SK-N-SH treated with all-trans-retinoic acid at 6 μM for 48 hours (cell line): ENCODE measurements around the gene NIPBL.

ENCODE experiments used
- ATAC-seq: fragments of 200-7000 bp; cut with Tn5 transposase; 3 replicates; pipeline ENCODE4 v1.9.1; 2020; ENCODE audit warnings: mild to moderate bottlenecking, moderate library complexity
- ARNTL ChIP-seq: fragments of 450-650 bp; formaldehyde crosslinking; IDR thresholded peaks from 2 replicates; pipeline ENCODE4 v1.5.0; 2020; ENCODE audit warnings: low read depth, mild to moderate bottlenecking, moderate library complexity, borderline replicate concordance
- BACH2 ChIP-seq: fragments of 250-450 bp; sonication (Bioruptor Pico); IDR thresholded peaks from 2 replicates; pipeline ENCODE4 v1.9.0; 2021; ENCODE audit warnings: mild to moderate bottlenecking, borderline replicate concordance
- CSRNP3 ChIP-seq: fragments of 250-450 bp; sonication (Bioruptor Pico); IDR thresholded peaks from 2 replicates; pipeline ENCODE4 v1.5.1; 2021; ENCODE audit warnings: mild to moderate bottlenecking, moderate library complexity
- ESRRG ChIP-seq: fragments of 250-450 bp; sonication (Bioruptor Pico); IDR thresholded peaks from 2 replicates; pipeline ENCODE4 v1.6.1; 2021; ENCODE audit warnings: mild to moderate bottlenecking
- ISL1 ChIP-seq: fragments of 250-450 bp; sonication (Bioruptor Pico); IDR thresholded peaks from 2 replicates; pipeline ENCODE4 v2.1.2; 2022; ENCODE audit warnings: mild to moderate bottlenecking, moderate library complexity
- OSR1 ChIP-seq: fragments of 250-450 bp; sonication (Bioruptor Pico); IDR thresholded peaks from 2 replicates; pipeline ENCODE4 v1.8.0; 2022; ENCODE audit warnings: moderate library complexity, mild to moderate bottlenecking, inconsistent platforms
- POU6F1 ChIP-seq: fragments of 250-450 bp; sonication (Bioruptor Pico); IDR thresholded peaks from 2 replicates; pipeline ENCODE4 v1.8.0; 2021; ENCODE audit warnings: low read depth, mild to moderate bottlenecking, moderate library complexity, borderline replicate concordance
- SNAI2 ChIP-seq: fragments of 250-450 bp; sonication (Bioruptor Pico); IDR thresholded peaks from 2 replicates; pipeline ENCODE4 v1.5.0; 2020; ENCODE audit warnings: mild to moderate bottlenecking, moderate library complexity
- TCF4 ChIP-seq: fragments of 250-450 bp; sonication (Bioruptor Pico); IDR thresholded peaks from 2 replicates; pipeline ENCODE4 v1.8.0; 2021; ENCODE audit warnings: mild to moderate bottlenecking, moderate library complexity, borderline replicate concordance
- ZC3H10 ChIP-seq: fragments of 250-450 bp; sonication (Bioruptor Pico); IDR thresholded peaks from 2 replicates; pipeline ENCODE4 v1.5.1; 2021; ENCODE audit warnings: mild to moderate bottlenecking, moderate library complexity
- ZFP3 ChIP-seq: fragments of 250-450 bp; sonication (Bioruptor Pico); IDR thresholded peaks from 2 replicates; pipeline ENCODE4 v1.5.0; 2020; ENCODE audit warnings: mild to moderate bottlenecking, moderate library complexity
- ZFP30 ChIP-seq: fragments of 450-650 bp; formaldehyde crosslinking; IDR thresholded peaks from 2 replicates; pipeline ENCODE4 v1.5.0; 2022; ENCODE audit warnings: mild to moderate bottlenecking, moderate library complexity
- ZNF565 ChIP-seq: fragments of 450-650 bp; formaldehyde crosslinking; conservative IDR thresholded peaks from 2 replicates; pipeline ENCODE4 v1.5.0; 2020; ENCODE audit warnings: low read depth, mild to moderate bottlenecking, moderate library complexity
- ZNF70 ChIP-seq: fragments of 450-650 bp; formaldehyde crosslinking; IDR thresholded peaks from 2 replicates; pipeline ENCODE4 v1.5.0; 2020; ENCODE audit warnings: mild to moderate bottlenecking, moderate library complexity
- ZNF8 ChIP-seq: fragments of 450-650 bp; formaldehyde crosslinking; IDR thresholded peaks from 2 replicates; pipeline ENCODE4 v1.5.0; 2020; ENCODE audit warnings: mild to moderate bottlenecking, moderate library complexity
- TF ChIP-seq, protein P1 (sequence below): fragments of 250-450 bp; sonication (Bioruptor Pico); IDR thresholded peaks from 2 replicates; pipeline ENCODE4 v1.8.0; 2020; ENCODE audit warnings: mild to moderate bottlenecking, moderate library complexity, borderline replicate concordance
- TF ChIP-seq, protein P2 (sequence below): fragments of 250-450 bp; sonication (Bioruptor Pico); IDR thresholded peaks from 2 replicates; pipeline ENCODE4 v1.5.1; 2020; ENCODE audit warnings: low read depth, mild to moderate bottlenecking, moderate library complexity
- TF ChIP-seq, protein P3 (sequence below): fragments of 250-450 bp; sonication (Bioruptor Pico); IDR thresholded peaks from 2 replicates; pipeline ENCODE4 v1.5.0; 2020; ENCODE audit warnings: mild to moderate bottlenecking, moderate library complexity

The NIPBL gene

DNA sequence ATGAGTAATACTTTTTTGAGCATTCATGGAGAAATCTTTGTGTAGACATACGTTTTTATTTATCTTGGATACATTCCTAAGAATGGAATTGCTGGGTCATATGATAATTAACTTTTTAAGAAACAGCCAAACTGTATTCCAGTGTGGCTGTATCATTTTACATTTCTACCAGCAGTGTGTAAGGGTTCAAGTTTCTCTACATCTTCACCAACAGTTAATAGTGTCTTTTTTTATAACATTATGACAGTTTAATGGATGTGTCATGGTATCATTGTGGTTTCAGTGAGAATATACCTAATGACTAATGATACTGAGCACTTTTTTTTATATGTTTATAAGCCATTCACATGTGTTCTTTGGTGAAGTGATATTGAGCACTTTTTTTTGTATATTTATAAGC, 52.4 kb downstream of the NIPBL start:
- peak; percentile 91 for ATAC-seq
- TF ChIP-seq ISL1 (CRISPR knock-in tag) (peak; percentile 54; the same call in 1 of the 2 replicates), ARNTL (CRISPR knock-in tag) (no peak), ZFP3 (CRISPR knock-in tag) (no peak), TCF4 (CRISPR knock-in tag) (no peak)

DNA sequence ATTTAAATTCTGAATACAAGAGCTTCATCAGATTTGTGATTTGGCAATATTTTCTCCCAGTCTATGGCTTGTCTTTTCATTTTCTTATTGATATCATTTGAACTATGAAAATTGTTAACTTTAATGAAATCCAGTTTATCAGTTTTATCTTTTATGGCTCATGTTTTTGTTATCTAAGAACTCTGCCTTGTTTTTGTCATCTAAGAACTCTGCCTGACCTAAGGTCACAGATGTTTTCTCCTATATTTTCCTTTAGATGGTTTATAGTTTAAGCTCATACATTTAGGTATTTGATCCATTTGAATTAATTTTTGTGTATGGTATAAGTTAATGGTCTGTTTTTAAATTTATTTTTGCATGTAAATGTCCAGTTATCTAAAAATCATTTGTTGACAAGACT, 52.9 kb downstream of the NIPBL start:
- no peak for TF ChIP-seq ESRRG (CRISPR knock-in tag)
- no peak for ATAC-seq

DNA sequence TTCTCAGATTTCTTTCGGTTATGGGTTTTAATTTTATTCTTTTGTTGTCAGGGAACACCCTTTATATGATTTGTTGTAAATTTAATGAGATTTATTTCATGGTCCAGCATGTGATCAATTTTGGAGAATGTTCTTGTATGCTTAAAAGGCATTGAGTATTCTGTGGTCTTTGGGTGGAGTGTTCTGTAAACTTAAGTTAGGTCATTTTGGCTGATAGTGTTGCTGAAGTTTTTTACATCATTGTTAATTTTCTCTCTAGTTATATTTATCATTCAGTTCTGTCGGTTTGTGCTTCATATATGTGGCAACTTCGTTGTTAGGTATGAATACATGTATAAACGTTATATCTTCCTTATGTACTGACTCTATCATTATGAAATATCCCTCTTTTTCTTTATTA, 55.5 kb downstream of the NIPBL start:
- TF ChIP-seq ZNF70 = no peak
- TF ChIP-seq TCF4 (CRISPR knock-in tag) = no peak
- no peak for TF ChIP-seq ZC3H10
- no peak for TF ChIP-seq ARNTL (CRISPR knock-in tag)
- TF ChIP-seq BACH2 (CRISPR knock-in tag) = no peak
- TF ChIP-seq ZNF565 (CRISPR knock-in tag) = no peak
- no peak for TF ChIP-seq ZNF8 (CRISPR knock-in tag)
- no peak for ATAC-seq

DNA sequence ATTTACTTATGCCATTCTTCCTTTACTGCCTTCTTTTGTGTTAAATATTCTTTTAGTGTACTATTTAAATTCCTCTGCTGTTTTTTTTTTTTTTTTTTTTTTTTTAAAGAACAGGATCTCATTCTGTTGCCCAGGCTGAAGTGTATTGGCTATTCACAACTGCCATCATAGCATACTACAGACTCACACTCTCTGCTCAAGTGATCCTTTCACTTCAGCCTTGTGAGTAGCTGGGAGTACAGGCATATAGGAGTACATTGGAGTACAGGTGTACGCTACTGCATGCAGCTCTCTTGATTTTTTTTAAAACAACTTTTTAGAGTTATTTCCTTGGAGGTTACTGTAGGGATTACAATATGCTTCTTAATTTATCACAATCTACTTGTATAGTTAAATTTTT, 56.1 kb downstream of the NIPBL start:
- TF ChIP-seq ESRRG (CRISPR knock-in tag) (no peak), ZNF565 (CRISPR knock-in tag) (no peak), CSRNP3 (no peak), BACH2 (CRISPR knock-in tag) (no peak), SNAI2 (CRISPR knock-in tag) (no peak), ZNF70 (no peak), OSR1 (CRISPR knock-in tag) (no peak), ZNF8 (CRISPR knock-in tag) (no peak), ARNTL (CRISPR knock-in tag) (no peak), ZFP30 (CRISPR knock-in tag) (no peak)
- TF ChIP-seq, protein P1, sequence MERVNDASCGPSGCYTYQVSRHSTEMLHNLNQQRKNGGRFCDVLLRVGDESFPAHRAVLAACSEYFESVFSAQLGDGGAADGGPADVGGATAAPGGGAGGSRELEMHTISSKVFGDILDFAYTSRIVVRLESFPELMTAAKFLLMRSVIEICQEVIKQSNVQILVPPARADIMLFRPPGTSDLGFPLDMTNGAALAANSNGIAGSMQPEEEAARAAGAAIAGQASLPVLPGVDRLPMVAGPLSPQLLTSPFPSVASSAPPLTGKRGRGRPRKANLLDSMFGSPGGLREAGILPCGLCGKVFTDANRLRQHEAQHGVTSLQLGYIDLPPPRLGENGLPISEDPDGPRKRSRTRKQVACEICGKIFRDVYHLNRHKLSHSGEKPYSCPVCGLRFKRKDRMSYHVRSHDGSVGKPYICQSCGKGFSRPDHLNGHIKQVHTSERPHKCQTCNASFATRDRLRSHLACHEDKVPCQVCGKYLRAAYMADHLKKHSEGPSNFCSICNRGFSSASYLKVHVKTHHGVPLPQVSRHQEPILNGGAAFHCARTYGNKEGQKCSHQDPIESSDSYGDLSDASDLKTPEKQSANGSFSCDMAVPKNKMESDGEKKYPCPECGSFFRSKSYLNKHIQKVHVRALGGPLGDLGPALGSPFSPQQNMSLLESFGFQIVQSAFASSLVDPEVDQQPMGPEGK = no peak
- TF ChIP-seq, protein P2, sequence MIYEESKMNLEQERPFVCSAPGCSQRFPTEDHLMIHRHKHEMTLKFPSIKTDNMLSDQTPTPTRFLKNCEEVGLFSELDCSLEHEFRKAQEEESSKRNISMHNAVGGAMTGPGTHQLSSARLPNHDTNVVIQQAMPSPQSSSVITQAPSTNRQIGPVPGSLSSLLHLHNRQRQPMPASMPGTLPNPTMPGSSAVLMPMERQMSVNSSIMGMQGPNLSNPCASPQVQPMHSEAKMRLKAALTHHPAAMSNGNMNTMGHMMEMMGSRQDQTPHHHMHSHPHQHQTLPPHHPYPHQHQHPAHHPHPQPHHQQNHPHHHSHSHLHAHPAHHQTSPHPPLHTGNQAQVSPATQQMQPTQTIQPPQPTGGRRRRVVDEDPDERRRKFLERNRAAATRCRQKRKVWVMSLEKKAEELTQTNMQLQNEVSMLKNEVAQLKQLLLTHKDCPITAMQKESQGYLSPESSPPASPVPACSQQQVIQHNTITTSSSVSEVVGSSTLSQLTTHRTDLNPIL (CRISPR knock-in tag) = no peak
- TF ChIP-seq, protein P3, sequence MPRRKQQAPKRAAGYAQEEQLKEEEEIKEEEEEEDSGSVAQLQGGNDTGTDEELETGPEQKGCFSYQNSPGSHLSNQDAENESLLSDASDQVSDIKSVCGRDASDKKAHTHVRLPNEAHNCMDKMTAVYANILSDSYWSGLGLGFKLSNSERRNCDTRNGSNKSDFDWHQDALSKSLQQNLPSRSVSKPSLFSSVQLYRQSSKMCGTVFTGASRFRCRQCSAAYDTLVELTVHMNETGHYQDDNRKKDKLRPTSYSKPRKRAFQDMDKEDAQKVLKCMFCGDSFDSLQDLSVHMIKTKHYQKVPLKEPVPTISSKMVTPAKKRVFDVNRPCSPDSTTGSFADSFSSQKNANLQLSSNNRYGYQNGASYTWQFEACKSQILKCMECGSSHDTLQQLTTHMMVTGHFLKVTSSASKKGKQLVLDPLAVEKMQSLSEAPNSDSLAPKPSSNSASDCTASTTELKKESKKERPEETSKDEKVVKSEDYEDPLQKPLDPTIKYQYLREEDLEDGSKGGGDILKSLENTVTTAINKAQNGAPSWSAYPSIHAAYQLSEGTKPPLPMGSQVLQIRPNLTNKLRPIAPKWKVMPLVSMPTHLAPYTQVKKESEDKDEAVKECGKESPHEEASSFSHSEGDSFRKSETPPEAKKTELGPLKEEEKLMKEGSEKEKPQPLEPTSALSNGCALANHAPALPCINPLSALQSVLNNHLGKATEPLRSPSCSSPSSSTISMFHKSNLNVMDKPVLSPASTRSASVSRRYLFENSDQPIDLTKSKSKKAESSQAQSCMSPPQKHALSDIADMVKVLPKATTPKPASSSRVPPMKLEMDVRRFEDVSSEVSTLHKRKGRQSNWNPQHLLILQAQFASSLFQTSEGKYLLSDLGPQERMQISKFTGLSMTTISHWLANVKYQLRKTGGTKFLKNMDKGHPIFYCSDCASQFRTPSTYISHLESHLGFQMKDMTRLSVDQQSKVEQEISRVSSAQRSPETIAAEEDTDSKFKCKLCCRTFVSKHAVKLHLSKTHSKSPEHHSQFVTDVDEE (CRISPR knock-in tag) = no peak
- ATAC-seq = no peak

- no peak for ATAC-seq
- TF ChIP-seq, protein P3 (CRISPR knock-in tag) = no peak
- TF ChIP-seq ISL1 (CRISPR knock-in tag) (no peak), SNAI2 (CRISPR knock-in tag) (no peak), POU6F1 (CRISPR knock-in tag) (no peak), ESRRG (CRISPR knock-in tag) (no peak)
- TF ChIP-seq, protein P1 = no peak
Observed at GRCh38 chr5:36934740-36935356, 58.3 kb downstream of the NIPBL start.
